ENCODE results near the gene TBC1D1.

Gene TBC1D1

DNA sequence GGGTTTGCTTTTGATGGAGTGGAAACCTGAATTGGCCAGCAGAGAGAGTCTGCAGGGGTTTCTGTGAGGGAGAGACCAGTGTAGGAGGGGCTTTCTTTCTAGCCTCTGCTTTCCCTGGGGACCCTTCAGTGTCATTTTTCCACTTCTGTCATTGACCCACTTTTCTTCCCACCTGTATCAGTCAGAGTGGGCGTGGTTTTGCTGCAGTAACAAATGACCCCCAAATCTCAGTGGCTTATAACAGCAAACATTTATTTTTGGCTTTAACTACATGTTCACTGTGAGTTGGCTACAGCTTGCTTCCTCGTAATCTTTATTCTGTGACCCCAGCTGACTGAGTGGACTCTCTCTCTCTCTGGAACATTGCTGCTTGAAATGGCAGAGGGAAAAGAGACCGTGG lies 43.7 kb downstream of the TBC1D1 start (continued):
- TF ChIP-seq, protein P1, sequence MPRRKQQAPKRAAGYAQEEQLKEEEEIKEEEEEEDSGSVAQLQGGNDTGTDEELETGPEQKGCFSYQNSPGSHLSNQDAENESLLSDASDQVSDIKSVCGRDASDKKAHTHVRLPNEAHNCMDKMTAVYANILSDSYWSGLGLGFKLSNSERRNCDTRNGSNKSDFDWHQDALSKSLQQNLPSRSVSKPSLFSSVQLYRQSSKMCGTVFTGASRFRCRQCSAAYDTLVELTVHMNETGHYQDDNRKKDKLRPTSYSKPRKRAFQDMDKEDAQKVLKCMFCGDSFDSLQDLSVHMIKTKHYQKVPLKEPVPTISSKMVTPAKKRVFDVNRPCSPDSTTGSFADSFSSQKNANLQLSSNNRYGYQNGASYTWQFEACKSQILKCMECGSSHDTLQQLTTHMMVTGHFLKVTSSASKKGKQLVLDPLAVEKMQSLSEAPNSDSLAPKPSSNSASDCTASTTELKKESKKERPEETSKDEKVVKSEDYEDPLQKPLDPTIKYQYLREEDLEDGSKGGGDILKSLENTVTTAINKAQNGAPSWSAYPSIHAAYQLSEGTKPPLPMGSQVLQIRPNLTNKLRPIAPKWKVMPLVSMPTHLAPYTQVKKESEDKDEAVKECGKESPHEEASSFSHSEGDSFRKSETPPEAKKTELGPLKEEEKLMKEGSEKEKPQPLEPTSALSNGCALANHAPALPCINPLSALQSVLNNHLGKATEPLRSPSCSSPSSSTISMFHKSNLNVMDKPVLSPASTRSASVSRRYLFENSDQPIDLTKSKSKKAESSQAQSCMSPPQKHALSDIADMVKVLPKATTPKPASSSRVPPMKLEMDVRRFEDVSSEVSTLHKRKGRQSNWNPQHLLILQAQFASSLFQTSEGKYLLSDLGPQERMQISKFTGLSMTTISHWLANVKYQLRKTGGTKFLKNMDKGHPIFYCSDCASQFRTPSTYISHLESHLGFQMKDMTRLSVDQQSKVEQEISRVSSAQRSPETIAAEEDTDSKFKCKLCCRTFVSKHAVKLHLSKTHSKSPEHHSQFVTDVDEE (CRISPR knock-in tag; IDR thresholded peaks at IDR 0.05): no peak
- no peak for TF ChIP-seq ISL1 (CRISPR knock-in tag; IDR thresholded peaks at IDR 0.05)

- ATAC-seq: no peak
- TF ChIP-seq OSR1 (CRISPR knock-in tag; IDR thresholded peaks at IDR 0.05) (no peak), ZNF565 (CRISPR knock-in tag; conservative IDR thresholded peaks at IDR 0.05; ENCODE audit: low read depth) (no peak), ESRRG (CRISPR knock-in tag; IDR thresholded peaks at IDR 0.05) (no peak)
Observed at GRCh38 chr4:37935026-37935425, 44.1 kb downstream of the TBC1D1 start.

- peak; percentile 25; the same call in 1 of the 3 replicates for ATAC-seq
- TF ChIP-seq OSR1 (CRISPR knock-in tag; IDR thresholded peaks at IDR 0.05): no peak
- no peak for TF ChIP-seq GLIS3 (CRISPR knock-in tag; IDR thresholded peaks at IDR 0.05)
- TF ChIP-seq SNAI2 (CRISPR knock-in tag; IDR thresholded peaks at IDR 0.05): no peak
- TF ChIP-seq POU6F1 (CRISPR knock-in tag; IDR thresholded peaks at IDR 0.05; ENCODE audit: borderline replicate concordance, low read depth): no peak
- TF ChIP-seq TOX (CRISPR knock-in tag; IDR thresholded peaks at IDR 0.05; ENCODE audit: borderline replicate concordance): no peak
- no peak for TF ChIP-seq ESRRG (CRISPR knock-in tag; IDR thresholded peaks at IDR 0.05)
- no peak for TF ChIP-seq CSDC2 (CRISPR knock-in tag; IDR thresholded peaks at IDR 0.05)
- TF ChIP-seq CSRNP3 (CRISPR knock-in tag; IDR thresholded peaks at IDR 0.05): no peak
- TF ChIP-seq RARB (CRISPR knock-in tag; IDR thresholded peaks at IDR 0.05): no peak
- no peak for TF ChIP-seq PPARA (CRISPR knock-in tag; IDR thresholded peaks at IDR 0.05; ENCODE audit: borderline replicate concordance)
- TF ChIP-seq TCF4 (CRISPR knock-in tag; IDR thresholded peaks at IDR 0.05; ENCODE audit: borderline replicate concordance): no peak
- TF ChIP-seq ZNF565 (CRISPR knock-in tag; conservative IDR thresholded peaks at IDR 0.05; ENCODE audit: low read depth): no peak
Observed at GRCh38 chr4:37936889-37937498, 46.1 kb downstream of the TBC1D1 start.

- no peak for ATAC-seq
- TF ChIP-seq CREB5 (CRISPR knock-in tag; IDR thresholded peaks at IDR 0.05; ENCODE audit: low read depth) (no peak), CSDC2 (CRISPR knock-in tag; IDR thresholded peaks at IDR 0.05) (no peak), OSR1 (CRISPR knock-in tag; IDR thresholded peaks at IDR 0.05) (no peak)
- TF ChIP-seq, protein P2, sequence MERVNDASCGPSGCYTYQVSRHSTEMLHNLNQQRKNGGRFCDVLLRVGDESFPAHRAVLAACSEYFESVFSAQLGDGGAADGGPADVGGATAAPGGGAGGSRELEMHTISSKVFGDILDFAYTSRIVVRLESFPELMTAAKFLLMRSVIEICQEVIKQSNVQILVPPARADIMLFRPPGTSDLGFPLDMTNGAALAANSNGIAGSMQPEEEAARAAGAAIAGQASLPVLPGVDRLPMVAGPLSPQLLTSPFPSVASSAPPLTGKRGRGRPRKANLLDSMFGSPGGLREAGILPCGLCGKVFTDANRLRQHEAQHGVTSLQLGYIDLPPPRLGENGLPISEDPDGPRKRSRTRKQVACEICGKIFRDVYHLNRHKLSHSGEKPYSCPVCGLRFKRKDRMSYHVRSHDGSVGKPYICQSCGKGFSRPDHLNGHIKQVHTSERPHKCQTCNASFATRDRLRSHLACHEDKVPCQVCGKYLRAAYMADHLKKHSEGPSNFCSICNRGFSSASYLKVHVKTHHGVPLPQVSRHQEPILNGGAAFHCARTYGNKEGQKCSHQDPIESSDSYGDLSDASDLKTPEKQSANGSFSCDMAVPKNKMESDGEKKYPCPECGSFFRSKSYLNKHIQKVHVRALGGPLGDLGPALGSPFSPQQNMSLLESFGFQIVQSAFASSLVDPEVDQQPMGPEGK (CRISPR knock-in tag; IDR thresholded peaks at IDR 0.05; ENCODE audit: borderline replicate concordance): no peak
Observed at GRCh38 chr4:37938208-37938607, 47.3 kb downstream of the TBC1D1 start.
